Right renal pelvis (tissue), 4 donors: ENCODE measurements around the gene NT5C2. TPM values are rescaled to one million over a fixed set of nuclear protein-coding genes. Genes with fewer than 3 reads are reported as not detected.
"Not testable (repeated sequence)": the region's sequence is repeated elsewhere in the genome, so short reads cannot be mapped to it uniquely, and the experiment has no call there.

Experiments
- DNase-seq, 4 donors: peaks; one replicate each; pipeline ENCODE4 v3.0.0-alpha.2; 2013; ENCODE audit warnings: low read depth in 4 of 4, low spot score in 3 of 4, missing footprints in 1 of 4
- polyA plus RNA-seq, 4 donors: library from polyadenylated mRNA; unstranded; fragments of 120-200 nt; gene quantifications; one replicate each; pipeline ENCODE4 v1.2.1, GENCODE V29; 2013; ENCODE audit not compliant: insufficient read length in 4 of 4

Gene NT5C2
- polyA plus RNA-seq, 4 donors = 87.2 to 120 (median 114) TPM

- not testable (repeated sequence) for DNase-seq
Measured at GRCh38 chr10:103167554-103167953, 25.5 kb downstream of the NT5C2 start.

GRCh38 chr10:103166523-103166922, 26.5 kb downstream of the NT5C2 start:
- no peak for DNase-seq

- DNase-seq = not testable (repeated sequence)
Measured at GRCh38 chr10:103163766-103164403, 29.2 kb downstream of the NT5C2 start.

GRCh38 chr10:103157246-103157645, 35.8 kb downstream of the NT5C2 start:
- DNase-seq = no peak

- no peak for DNase-seq
Measured at GRCh38 chr10:103155471-103156085, 37.5 kb downstream of the NT5C2 start.

GRCh38 chr10:103154521-103155299, 38.4 kb downstream of the NT5C2 start:
- DNase-seq = no peak

- DNase-seq = peak in 3 of 4 donors; percentile 29 to 52 (median 38)
Measured at GRCh38 chr10:103153302-103154197, 39.5 kb downstream of the NT5C2 start.

- DNase-seq = no peak
Measured at GRCh38 chr10:103149991-103150622, 43.0 kb downstream of the NT5C2 start.

- DNase-seq = no peak
Measured at GRCh38 chr10:103147645-103148044, 45.4 kb downstream of the NT5C2 start.

GRCh38 chr10:103145860-103146466, 47.1 kb downstream of the NT5C2 start:
- no peak for DNase-seq

- no peak for DNase-seq
Measured at GRCh38 chr10:103145046-103145445, 48.0 kb downstream of the NT5C2 start.

GRCh38 chr10:103144041-103144440, 49.0 kb downstream of the NT5C2 start:
- DNase-seq = no peak

- not testable (repeated sequence) for DNase-seq
Measured at GRCh38 chr10:103143641-103144040, 49.4 kb downstream of the NT5C2 start.

- no peak for DNase-seq
Measured at GRCh38 chr10:103141950-103142349, 51.1 kb downstream of the NT5C2 start.

GRCh38 chr10:103140469-103140868, 52.6 kb downstream of the NT5C2 start:
- no peak for DNase-seq

- DNase-seq = no peak
Measured at GRCh38 chr10:103139803-103140202, 53.3 kb downstream of the NT5C2 start.

- DNase-seq = not testable (repeated sequence)
Measured at GRCh38 chr10:103135168-103135567, 57.9 kb downstream of the NT5C2 start.

- DNase-seq = no peak
Measured at GRCh38 chr10:103130910-103131309, 62.2 kb downstream of the NT5C2 start.

GRCh38 chr10:103130180-103130579, 62.9 kb downstream of the NT5C2 start:
- DNase-seq = not testable (repeated sequence)

GRCh38 chr10:103127241-103127640, 65.8 kb downstream of the NT5C2 start:
- DNase-seq = no peak
